ENCODE data around the gene MOSPD3. TPM values are rescaled to one million over a fixed set of nuclear protein-coding genes. Genes with fewer than 3 reads are reported as not detected.

MOSPD3 gene
- total RNA-seq, 1 donor from 2014 or later, result 17.5 TPM

DNA sequence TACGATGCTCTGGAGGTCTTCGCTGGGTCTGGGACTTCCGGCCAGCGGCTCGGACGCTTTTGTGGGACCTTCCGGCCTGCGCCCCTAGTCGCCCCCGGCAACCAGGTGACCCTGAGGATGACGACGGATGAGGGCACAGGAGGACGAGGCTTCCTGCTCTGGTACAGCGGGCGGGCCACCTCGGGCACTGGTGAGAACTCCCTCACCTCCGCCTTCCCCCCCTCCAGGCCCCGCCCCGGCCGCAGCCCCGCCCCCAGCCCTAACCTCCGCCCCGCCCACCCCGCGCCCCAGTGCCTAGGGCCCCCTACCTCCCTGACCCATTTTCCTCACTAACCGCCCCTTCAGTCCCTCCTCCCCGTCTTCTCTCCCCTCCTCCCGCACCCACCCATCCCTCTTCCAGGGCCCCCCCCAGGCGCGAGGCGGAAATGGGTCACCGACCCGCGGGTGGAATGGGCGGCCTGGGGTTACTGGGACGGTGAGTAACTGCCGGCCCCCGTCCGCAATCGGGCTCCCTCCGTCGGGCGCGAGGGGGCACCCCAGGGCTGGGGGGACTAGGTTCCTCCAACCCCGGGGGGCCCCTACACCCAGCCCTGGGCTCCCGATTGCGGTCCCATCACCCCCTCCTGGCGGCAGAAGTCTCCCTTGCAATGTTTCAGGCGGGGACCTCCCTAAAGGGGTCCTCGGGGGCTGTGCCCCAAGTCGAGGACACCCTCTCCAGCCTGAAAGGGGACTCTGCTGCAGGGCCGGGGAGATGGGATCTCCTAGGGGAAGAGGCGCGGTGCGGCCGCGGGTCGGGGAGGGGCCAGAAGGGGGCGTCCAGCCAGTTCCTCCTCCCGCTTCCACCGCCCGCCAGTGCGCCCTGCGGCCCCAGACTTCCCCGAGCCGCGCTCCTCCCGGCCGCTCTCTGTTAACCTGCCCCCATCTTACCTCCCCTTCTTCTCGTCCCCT is 8.0 kb upstream of the MOSPD3 start:
- Mint-ChIP-seq H3K9me3 (ENCODE audit: low read depth) (no peaks in the 10 kb centered on the region), H3K27me3 (ENCODE audit: low read depth) (no peaks in the 10 kb centered on the region), H3K36me3 (ENCODE audit: low read depth) (peaks cover 3% of the 10 kb centered on the region), H3K27ac (ENCODE audit: unreplicated experiment) (peak overlapping the region; percentile 84), H3K4me1 (ENCODE audit: low read depth) (peaks cover 31% of the 10 kb centered on the region), H3K4me3 (ENCODE audit: unreplicated experiment) (peak overlapping the region; percentile 81)
- TF ChIP-seq CTCF (IDR thresholded peaks at IDR 0.05), result peak; percentile 79
- DNase-seq (ENCODE audit: low spot score), result no peak

DNA sequence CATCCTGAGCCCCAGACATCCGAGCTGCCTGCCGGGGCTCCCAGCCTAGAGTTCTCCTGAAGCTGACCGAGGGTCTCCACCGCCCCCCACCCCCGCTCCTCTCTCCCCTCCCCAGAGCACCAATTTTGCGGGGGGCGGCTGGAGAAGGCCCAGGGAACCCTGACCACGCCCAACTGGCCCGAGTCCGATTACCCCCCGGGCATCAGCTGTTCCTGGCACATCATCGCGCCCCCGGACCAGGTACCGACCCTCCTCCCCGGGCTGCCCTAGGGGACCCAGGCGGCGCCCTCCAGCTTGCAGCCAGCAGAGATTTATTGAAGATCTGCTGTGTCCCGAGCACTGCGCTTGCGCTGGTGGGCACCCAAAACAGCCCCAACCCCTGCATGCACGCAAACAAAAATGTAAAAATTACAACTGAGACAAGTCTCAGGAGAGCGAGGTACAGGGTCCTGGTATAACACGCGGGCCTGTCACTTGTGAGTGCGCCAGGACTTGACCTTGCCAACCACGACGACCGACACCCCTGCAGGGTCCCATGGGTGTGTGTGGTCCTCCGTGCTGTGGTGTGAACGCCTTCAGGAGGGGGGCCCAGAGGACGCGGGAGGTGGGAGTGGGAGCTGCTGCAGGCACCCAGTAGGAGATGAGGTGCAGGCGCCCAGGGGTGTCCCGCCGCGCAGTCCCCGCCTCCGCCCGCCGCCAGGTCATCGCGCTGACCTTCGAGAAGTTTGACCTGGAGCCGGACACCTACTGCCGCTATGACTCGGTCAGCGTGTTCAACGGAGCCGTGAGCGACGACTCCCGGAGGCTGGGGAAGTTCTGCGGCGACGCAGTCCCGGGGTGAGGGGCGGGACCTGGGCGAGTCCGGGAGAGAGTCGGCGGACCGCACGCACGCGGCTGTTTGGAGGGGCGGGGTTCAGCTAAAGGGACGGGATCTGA is 7.1 kb upstream of the MOSPD3 start:
- Mint-ChIP-seq H3K27ac (ENCODE audit: unreplicated experiment) (peak overlapping the region; percentile 2), H3K9me3 (ENCODE audit: low read depth) (no peaks in the 10 kb centered on the region), H3K4me1 (ENCODE audit: low read depth) (peaks cover 31% of the 10 kb centered on the region), H3K27me3 (ENCODE audit: low read depth) (no peaks in the 10 kb centered on the region), H3K36me3 (ENCODE audit: low read depth) (peaks cover 3% of the 10 kb centered on the region), H3K4me3 (ENCODE audit: unreplicated experiment) (peak overlapping the region; percentile 66)
- TF ChIP-seq CTCF (IDR thresholded peaks at IDR 0.05), result no peak
- no peak for DNase-seq (ENCODE audit: low spot score)

DNA sequence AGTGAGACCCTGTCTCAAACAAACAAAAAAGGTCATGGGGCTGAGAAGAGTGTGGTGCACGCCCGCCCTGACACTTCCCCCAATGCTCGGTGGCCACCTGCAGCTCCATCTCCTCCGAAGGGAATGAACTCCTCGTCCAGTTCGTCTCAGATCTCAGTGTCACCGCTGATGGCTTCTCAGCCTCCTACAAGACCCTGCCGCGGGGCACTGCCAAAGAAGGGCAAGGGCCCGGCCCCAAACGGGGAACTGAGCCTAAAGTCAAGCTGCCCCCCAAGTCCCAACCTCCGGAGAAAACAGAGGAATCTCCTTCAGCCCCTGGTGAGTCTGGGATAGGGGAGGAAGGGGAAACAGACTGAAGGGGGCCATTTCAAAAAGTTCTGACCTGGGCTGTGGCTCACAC is 6.0 kb upstream of the MOSPD3 start:
- H3K27me3 Mint-ChIP-seq (ENCODE audit: low read depth), result no peaks in the 10 kb centered on the region
- no peak overlapping the region for H3K27ac Mint-ChIP-seq (ENCODE audit: unreplicated experiment)
- H3K4me3 Mint-ChIP-seq (ENCODE audit: unreplicated experiment), result no peak overlapping the region
- peaks cover 3% of the 10 kb centered on the region for H3K36me3 Mint-ChIP-seq (ENCODE audit: low read depth)
- peaks cover 33% of the 10 kb centered on the region for H3K4me1 Mint-ChIP-seq (ENCODE audit: low read depth)
- no peaks in the 10 kb centered on the region for H3K9me3 Mint-ChIP-seq (ENCODE audit: low read depth)
- DNase-seq (ENCODE audit: low spot score), result no peak
- TF ChIP-seq CTCF (IDR thresholded peaks at IDR 0.05), result no peak

DNA sequence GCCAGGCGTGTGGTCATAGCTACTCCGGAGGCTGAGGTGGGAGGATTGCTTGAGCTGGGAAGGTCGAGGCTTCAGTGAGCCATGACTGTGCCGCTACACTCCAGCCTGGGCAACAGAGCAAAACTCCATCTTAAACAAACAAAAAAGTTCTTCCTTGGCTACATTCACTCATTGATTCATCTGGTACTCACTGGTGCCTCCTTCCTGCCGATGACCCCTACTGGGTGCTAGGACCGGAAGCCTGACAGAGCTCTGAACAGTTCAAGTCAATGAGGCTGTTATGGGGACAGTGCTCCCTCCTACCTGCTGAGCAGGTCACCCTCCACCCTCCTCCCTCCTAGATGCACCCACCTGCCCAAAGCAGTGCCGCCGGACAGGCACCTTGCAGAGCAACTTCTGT is 5.2 kb upstream of the MOSPD3 start:
- no peak overlapping the region for H3K4me3 Mint-ChIP-seq (ENCODE audit: unreplicated experiment)
- DNase-seq (ENCODE audit: low spot score), result no peak
- TF ChIP-seq CTCF (IDR thresholded peaks at IDR 0.05), result no peak
- H3K27me3 Mint-ChIP-seq (ENCODE audit: low read depth), result no peaks in the 10 kb centered on the region
- peaks cover 3% of the 10 kb centered on the region for H3K36me3 Mint-ChIP-seq (ENCODE audit: low read depth)
- no peaks in the 10 kb centered on the region for H3K9me3 Mint-ChIP-seq (ENCODE audit: low read depth)
- peaks cover 29% of the 10 kb centered on the region for H3K4me1 Mint-ChIP-seq (ENCODE audit: low read depth)
- H3K27ac Mint-ChIP-seq (ENCODE audit: unreplicated experiment), result no peak overlapping the region

- peaks cover 18% of the 10 kb centered on the region for H3K4me1 Mint-ChIP-seq (ENCODE audit: low read depth)
- DNase-seq (ENCODE audit: low spot score), result no peak
- H3K4me3 Mint-ChIP-seq (ENCODE audit: unreplicated experiment), result no peak overlapping the region
- no peaks in the 10 kb centered on the region for H3K27me3 Mint-ChIP-seq (ENCODE audit: low read depth)
- peaks cover 3% of the 10 kb centered on the region for H3K36me3 Mint-ChIP-seq (ENCODE audit: low read depth)
- no peak for TF ChIP-seq CTCF (IDR thresholded peaks at IDR 0.05)
- H3K27ac Mint-ChIP-seq (ENCODE audit: unreplicated experiment), result no peak overlapping the region
- H3K9me3 Mint-ChIP-seq (ENCODE audit: low read depth), result no peaks in the 10 kb centered on the region
Measured at GRCh38 chr7:100609958-100610357, 2.4 kb upstream of the MOSPD3 start.
